ENCODE data around the gene GRIK5. TPM values are rescaled to one million over a fixed set of nuclear protein-coding genes. Genes with fewer than 3 reads are reported as not detected.

Gene GRIK5
- total RNA-seq, 1 experiment from 2014 or later = 0.96 TPM

DNA sequence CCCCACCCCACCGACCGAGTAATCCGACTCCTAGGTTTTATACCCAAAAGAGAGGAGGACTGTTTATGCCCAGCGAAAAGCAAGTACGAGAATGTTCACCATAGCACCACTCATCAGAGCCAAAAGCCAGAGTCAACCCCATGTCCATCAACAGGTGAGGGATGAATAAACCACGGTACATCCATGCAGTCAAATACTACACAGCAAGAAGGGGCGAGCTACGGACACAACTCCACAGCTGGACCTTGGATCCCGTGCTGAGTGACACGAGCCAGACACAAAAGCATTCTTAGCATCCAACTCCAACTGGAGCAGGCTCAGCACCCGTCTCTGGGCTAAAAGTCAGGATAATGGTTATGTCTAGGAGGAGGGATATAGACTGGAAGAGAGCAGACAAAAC lies 98.6 kb downstream of the GRIK5 start:
- POLR2A ChIA-PET (ENCODE audit: unreplicated experiment) = no interaction called here
- TF ChIP-seq EZH2 (IDR thresholded peaks at IDR 0.05; ENCODE audit: low read depth) = no peak
- TF ChIP-seq, protein P1, sequence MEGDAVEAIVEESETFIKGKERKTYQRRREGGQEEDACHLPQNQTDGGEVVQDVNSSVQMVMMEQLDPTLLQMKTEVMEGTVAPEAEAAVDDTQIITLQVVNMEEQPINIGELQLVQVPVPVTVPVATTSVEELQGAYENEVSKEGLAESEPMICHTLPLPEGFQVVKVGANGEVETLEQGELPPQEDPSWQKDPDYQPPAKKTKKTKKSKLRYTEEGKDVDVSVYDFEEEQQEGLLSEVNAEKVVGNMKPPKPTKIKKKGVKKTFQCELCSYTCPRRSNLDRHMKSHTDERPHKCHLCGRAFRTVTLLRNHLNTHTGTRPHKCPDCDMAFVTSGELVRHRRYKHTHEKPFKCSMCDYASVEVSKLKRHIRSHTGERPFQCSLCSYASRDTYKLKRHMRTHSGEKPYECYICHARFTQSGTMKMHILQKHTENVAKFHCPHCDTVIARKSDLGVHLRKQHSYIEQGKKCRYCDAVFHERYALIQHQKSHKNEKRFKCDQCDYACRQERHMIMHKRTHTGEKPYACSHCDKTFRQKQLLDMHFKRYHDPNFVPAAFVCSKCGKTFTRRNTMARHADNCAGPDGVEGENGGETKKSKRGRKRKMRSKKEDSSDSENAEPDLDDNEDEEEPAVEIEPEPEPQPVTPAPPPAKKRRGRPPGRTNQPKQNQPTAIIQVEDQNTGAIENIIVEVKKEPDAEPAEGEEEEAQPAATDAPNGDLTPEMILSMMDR (conservative IDR thresholded peaks at IDR 0.05) = no peak
- CTCF ChIA-PET = no interaction called here

DNA sequence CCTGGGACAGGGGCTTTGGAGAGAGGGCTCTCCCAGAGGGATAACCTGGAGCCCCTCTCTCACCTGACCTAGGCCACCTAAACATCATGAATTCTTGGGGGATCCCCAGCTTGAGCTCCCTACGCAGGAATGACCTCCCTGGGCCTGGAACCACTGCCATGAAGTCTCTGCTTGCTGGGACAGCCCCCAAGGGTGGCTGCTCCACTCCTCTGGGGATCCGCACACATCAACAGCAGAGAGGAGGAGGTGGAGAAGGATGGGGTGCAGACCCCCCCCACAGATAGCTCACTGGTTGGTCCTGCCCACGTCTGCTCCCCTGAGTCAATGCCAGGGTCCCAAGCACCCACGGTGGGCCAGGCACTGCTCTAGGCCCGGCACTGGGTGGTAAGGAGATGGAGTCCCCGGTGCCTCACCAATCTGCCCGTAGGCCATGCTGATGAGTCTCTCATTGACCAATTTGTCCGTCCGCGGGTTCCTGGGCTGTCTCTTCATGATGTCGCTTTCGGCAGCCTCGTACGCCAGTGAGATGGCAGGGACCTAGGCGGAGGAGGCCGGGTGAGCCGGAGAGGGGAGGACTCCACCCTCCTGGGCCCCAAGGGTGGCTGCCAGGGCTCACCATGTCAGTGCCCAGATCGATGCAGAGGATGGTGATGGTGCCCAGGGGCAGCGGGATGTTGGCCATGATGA lies 100.1 kb downstream of the GRIK5 start:
- CTCF ChIA-PET = no interaction called here
- BruUV-seq (replicated peaks) = no TSS peak
- Histone ChIP-seq H3F3A (ENCODE audit: insufficient read depth, low read depth) (no peaks in the 10 kb centered on the region), H3K4me1 (replicated peaks; ENCODE audit: insufficient read depth) (no peaks in the 10 kb centered on the region), H3K27me3 (ENCODE audit: insufficient read depth, low read depth) (peaks cover 81% of the 10 kb centered on the region), H3K4me3 (no peak overlapping the region), H3K4me2 (no peak overlapping the region), H3K27ac (no peak overlapping the region), H3K36me3 (ENCODE audit: low read depth) (no peaks in the 10 kb centered on the region), H4K20me1 (ENCODE audit: insufficient read depth) (no peaks in the 10 kb centered on the region), H3K9me2 (ENCODE audit: insufficient read depth) (no peaks in the 10 kb centered on the region), H3K9me3 (ENCODE audit: insufficient read depth, low read depth) (no peaks in the 10 kb centered on the region), H3K79me2 (ENCODE audit: low read depth) (no peaks in the 10 kb centered on the region), H2AFZ (no peak overlapping the region)
- POLR2A ChIA-PET (ENCODE audit: unreplicated experiment) = no interaction called here
- no peak for DNase-seq
- TF ChIP-seq, protein P1 (conservative IDR thresholded peaks at IDR 0.05) = no peak
- no peak for TF ChIP-seq EZH2 (IDR thresholded peaks at IDR 0.05; ENCODE audit: low read depth)
- intact Hi-C loops (cut with micrococcal nuclease; ENCODE audit: unreplicated experiment) = no loop called here

More for the DNA sequence above, 98.6 kb downstream of the GRIK5 start:
- intact Hi-C loops (cut with micrococcal nuclease; ENCODE audit: unreplicated experiment) = no loop called here
- H3F3A ChIP-seq (ENCODE audit: insufficient read depth, low read depth) = no peaks in the 10 kb centered on the region
- no peaks in the 10 kb centered on the region for H3K79me2 ChIP-seq (ENCODE audit: low read depth)
- no peak overlapping the region for H3K27ac ChIP-seq
- H3K27me3 ChIP-seq (ENCODE audit: insufficient read depth, low read depth) = peaks cover 76% of the 10 kb centered on the region
- DNase-seq = no peak
- H4K20me1 ChIP-seq (ENCODE audit: insufficient read depth) = no peaks in the 10 kb centered on the region
- H3K4me1 ChIP-seq (replicated peaks; ENCODE audit: insufficient read depth) = no peaks in the 10 kb centered on the region
- no TSS peak for BruUV-seq (replicated peaks)
- H3K9me2 ChIP-seq (ENCODE audit: insufficient read depth) = no peaks in the 10 kb centered on the region
- H3K36me3 ChIP-seq (ENCODE audit: low read depth) = no peaks in the 10 kb centered on the region
- H2AFZ ChIP-seq = no peak overlapping the region
- H3K4me3 ChIP-seq = no peak overlapping the region
- no peak overlapping the region for H3K4me2 ChIP-seq
- H3K9me3 ChIP-seq (ENCODE audit: insufficient read depth, low read depth) = no peaks in the 10 kb centered on the region

DNA sequence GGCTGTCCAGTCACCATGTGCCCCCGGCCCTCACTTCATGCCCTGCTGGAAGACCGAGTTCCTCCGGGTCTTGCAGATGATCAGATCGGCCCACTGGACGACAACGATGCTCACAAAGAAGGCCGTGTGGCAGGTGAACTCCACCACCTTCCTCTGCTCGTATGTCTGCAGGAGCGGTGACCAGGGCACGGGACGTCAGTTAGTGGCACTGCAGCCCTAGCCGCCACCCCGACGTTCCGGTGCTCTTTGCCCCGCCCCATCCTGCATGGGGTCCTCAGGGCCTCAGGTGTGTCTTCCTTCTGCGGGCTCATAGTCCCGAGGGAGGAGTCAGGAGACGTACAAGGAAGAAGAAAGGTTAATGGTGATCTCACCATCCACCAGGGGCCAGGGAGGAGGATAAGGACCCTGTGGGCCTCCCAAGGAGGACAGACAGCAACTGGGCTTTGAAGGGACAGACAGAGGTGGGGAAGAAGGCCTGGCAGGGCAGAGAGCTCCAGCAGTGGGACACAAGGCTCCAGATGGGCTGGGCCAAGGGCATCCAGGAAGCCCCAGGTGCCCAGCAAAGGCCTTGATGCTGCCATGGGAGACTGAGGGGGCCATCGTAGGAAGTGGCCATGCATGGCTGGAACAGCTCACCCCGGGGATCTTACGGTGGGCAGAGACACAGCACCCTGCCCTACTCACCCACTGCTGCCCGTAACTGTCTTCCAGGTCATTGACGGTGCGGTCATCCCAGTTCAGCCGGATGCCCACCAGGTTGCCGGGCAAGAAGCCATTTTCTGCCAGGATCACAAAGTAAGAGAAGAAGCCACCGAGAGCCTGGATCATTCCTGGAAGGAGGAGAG lies 101.0 kb downstream of the GRIK5 start:
- no peaks in the 10 kb centered on the region for H3F3A ChIP-seq (ENCODE audit: insufficient read depth, low read depth)
- TF ChIP-seq EZH2 (IDR thresholded peaks at IDR 0.05; ENCODE audit: low read depth) = no peak
- TF ChIP-seq, protein P1 (conservative IDR thresholded peaks at IDR 0.05) = no peak
- POLR2A ChIA-PET (ENCODE audit: unreplicated experiment) = no interaction called here
- no peaks in the 10 kb centered on the region for H3K79me2 ChIP-seq (ENCODE audit: low read depth)
- no TSS peak for BruUV-seq (replicated peaks)
- no peaks in the 10 kb centered on the region for H3K36me3 ChIP-seq (ENCODE audit: low read depth)
- intact Hi-C loops (cut with micrococcal nuclease; ENCODE audit: unreplicated experiment) = no loop called here
- no peaks in the 10 kb centered on the region for H4K20me1 ChIP-seq (ENCODE audit: insufficient read depth)
- no peaks in the 10 kb centered on the region for H3K9me2 ChIP-seq (ENCODE audit: insufficient read depth)
- H3K27me3 ChIP-seq (ENCODE audit: insufficient read depth, low read depth) = peaks cover 72% of the 10 kb centered on the region
- H3K27ac ChIP-seq = no peak overlapping the region
- no peak overlapping the region for H3K4me2 ChIP-seq
- no peaks in the 10 kb centered on the region for H3K4me1 ChIP-seq (replicated peaks; ENCODE audit: insufficient read depth)
- DNase-seq = no peak
- no peak overlapping the region for H3K4me3 ChIP-seq
- no peaks in the 10 kb centered on the region for H3K9me3 ChIP-seq (ENCODE audit: insufficient read depth, low read depth)
- CTCF ChIA-PET = no interaction called here
- no peak overlapping the region for H2AFZ ChIP-seq

Measured in PC-9 (cell line).